Measurements from ENCODE around the gene IFITM10.

Gene IFITM10

DNA sequence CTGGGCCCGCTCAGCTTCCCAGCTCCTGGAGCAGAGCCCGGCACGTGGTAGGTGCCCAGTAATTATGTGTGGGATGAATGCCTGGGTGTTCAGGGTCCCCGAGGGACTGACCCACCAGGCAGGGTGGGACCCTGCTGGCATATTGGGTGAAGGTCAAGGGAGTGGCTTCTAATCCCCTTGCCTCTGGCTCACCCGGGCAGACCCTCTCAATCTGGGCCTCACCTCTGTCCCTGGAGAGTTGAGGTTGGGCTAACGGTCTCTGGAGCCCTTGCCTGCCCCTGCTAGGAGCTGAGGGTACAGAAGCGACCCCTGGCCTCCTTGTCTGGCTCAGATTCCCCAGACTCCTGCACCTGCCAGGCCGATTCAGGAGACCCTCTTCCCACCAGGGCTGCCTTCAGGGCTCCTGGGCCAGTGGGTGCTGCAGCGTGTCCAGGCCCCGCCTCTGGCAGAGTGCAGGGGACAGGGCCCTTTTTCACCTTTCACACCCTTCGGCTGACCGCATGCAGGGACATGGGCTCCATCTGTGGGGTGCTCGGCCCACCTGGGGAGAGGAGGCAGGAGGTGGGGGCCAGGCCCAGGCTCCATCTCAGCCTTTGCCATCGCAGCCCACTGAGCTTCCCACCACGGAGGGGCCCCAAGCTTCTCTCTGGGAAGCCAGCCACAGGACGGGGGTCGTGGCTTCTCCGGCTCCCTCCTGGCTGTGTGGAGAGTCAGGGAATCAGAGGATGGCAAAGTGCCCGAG is 17.2 kb upstream of the IFITM10 start (continued):
- TF ChIP-seq, protein P1, sequence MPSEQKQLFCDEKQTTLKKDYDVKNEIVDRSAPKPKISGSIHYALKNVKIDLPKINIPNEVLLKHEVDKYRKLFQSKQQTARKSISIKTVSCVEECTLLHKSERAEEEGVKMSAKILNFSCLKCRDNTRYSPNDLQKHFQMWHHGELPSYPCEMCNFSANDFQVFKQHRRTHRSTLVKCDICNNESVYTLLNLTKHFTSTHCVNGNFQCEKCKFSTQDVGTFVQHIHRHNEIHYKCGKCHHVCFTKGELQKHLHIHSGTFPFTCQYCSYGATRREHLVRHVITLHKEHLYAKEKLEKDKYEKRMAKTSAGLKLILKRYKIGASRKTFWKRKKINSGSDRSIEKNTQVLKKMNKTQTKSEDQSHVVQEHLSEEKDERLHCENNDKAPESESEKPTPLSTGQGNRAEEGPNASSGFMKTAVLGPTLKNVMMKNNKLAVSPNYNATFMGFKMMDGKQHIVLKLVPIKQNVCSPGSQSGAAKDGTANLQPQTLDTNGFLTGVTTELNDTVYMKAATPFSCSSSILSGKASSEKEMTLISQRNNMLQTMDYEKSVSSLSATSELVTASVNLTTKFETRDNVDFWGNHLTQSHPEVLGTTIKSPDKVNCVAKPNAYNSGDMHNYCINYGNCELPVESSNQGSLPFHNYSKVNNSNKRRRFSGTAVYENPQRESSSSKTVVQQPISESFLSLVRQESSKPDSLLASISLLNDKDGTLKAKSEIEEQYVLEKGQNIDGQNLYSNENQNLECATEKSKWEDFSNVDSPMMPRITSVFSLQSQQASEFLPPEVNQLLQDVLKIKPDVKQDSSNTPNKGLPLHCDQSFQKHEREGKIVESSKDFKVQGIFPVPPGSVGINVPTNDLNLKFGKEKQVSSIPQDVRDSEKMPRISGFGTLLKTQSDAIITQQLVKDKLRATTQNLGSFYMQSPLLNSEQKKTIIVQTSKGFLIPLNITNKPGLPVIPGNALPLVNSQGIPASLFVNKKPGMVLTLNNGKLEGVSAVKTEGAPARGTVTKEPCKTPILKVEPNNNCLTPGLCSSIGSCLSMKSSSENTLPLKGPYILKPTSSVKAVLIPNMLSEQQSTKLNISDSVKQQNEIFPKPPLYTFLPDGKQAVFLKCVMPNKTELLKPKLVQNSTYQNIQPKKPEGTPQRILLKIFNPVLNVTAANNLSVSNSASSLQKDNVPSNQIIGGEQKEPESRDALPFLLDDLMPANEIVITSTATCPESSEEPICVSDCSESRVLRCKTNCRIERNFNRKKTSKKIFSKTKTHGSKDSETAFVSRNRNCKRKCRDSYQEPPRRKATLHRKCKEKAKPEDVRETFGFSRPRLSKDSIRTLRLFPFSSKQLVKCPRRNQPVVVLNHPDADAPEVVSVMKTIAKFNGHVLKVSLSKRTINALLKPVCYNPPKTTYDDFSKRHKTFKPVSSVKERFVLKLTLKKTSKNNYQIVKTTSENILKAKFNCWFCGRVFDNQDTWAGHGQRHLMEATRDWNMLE (tag by site-specific recombination; conservative IDR thresholded peaks at IDR 0.05; ENCODE audit: low read depth) = no peak
- TF ChIP-seq, protein P2, sequence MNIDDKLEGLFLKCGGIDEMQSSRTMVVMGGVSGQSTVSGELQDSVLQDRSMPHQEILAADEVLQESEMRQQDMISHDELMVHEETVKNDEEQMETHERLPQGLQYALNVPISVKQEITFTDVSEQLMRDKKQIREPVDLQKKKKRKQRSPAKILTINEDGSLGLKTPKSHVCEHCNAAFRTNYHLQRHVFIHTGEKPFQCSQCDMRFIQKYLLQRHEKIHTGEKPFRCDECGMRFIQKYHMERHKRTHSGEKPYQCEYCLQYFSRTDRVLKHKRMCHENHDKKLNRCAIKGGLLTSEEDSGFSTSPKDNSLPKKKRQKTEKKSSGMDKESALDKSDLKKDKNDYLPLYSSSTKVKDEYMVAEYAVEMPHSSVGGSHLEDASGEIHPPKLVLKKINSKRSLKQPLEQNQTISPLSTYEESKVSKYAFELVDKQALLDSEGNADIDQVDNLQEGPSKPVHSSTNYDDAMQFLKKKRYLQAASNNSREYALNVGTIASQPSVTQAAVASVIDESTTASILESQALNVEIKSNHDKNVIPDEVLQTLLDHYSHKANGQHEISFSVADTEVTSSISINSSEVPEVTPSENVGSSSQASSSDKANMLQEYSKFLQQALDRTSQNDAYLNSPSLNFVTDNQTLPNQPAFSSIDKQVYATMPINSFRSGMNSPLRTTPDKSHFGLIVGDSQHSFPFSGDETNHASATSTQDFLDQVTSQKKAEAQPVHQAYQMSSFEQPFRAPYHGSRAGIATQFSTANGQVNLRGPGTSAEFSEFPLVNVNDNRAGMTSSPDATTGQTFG (tag by site-specific recombination; IDR thresholded peaks at IDR 0.05; ENCODE audit: borderline replicate concordance) = no peak
- TF ChIP-seq KLF16 (tag by site-specific recombination; IDR thresholded peaks at IDR 0.05) (no peak), MYNN (tag by site-specific recombination; IDR thresholded peaks at IDR 0.05; ENCODE audit: borderline replicate concordance) (no peak), WT1 (tag by site-specific recombination; IDR thresholded peaks at IDR 0.05) (no peak)

DNA sequence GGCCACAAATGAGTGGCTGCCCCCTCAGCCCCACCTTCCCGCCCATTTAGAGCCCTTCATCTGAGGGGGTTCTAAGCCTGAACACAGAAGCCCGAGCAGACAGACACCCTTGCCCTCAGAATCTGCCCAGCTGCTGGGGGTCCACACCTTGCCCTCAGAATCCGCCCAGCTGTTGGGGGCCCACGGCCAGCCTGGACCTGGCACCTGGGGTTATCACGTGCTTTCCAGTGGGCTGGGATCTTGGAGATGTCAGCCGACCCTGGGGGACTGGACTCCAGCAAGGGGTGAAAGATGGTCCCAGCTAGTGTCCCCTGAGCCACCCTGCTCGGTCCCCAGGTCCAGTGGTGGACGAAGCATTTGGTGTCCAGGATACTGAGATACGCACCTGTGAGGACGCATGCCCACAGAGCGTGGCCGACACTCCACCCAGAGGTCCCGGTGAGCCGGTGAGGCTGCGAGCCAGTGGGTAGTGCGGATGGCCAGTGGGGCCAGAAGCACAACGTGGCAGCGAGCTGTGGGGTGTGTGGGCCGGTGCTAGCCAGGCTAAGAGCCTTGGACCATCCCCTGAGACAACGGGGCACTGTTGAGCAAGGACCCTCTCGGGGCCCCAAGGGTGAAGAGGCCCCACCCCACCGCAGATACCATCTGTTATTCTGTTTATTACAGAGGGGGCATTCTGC is 16.5 kb upstream of the IFITM10 start:
- ChIA-PET CTCF (interaction anchor here (0.9 to 2.1 kb wide), 2 partner anchors 27 to 66 kb away, joined by 3 to 7 read pairs; no protein-coding TSS in a partner anchor), POLR2A (interaction anchor here (1.5 kb wide), 1 partner anchor 66 kb away, joined by 6 read pairs; no protein-coding TSS in a partner anchor)
- Histone ChIP-seq H3K36me3 (ENCODE audit: control insufficient read depth in 2 of 2, insufficient read depth in 1 of 2, low read length in 2 of 2) (peaks cover 0 to 1% of the 10 kb centered on the region in 2 experiments; a peak in 1 of 3 replicates), H3K4me3 (ENCODE audit: low read depth, low read length) (no peak overlapping the region), H3K4me1 (ENCODE audit: control insufficient read depth, insufficient read depth, low read length) (no peaks in the 10 kb centered on the region; the same call in 1 of the 2 replicates), H3K27ac (ENCODE audit: extremely low read depth, low read depth, low read length) (no peak overlapping the region), H3K9me3 (ENCODE audit: control insufficient read depth, insufficient read depth, low read depth, low read length) (no peaks in the 10 kb centered on the region)
- TF ChIP-seq ZNF621 (tag by site-specific recombination; IDR thresholded peaks at IDR 0.05) = no peak
- no peak for TF ChIP-seq SP3 (tag by site-specific recombination; IDR thresholded peaks at IDR 0.05)
- TF ChIP-seq ZNF544 (tag by site-specific recombination; IDR thresholded peaks at IDR 0.05) = no peak
- no peak for TF ChIP-seq KLF9 (tag by site-specific recombination; IDR thresholded peaks at IDR 0.05; ENCODE audit: low read depth)
- no peak for TF ChIP-seq ZSCAN30 (tag by site-specific recombination; IDR thresholded peaks at IDR 0.05)
- TF ChIP-seq ZNF561 (tag by site-specific recombination; IDR thresholded peaks at IDR 0.05; ENCODE audit: borderline replicate concordance) = no peak
- no peak for TF ChIP-seq OVOL3 (tag by site-specific recombination; IDR thresholded peaks at IDR 0.05)
- no peak for TF ChIP-seq ZNF629 (tag by site-specific recombination; IDR thresholded peaks at IDR 0.05)
- TF ChIP-seq ZNF335 (tag by site-specific recombination; conservative IDR thresholded peaks at IDR 0.05) = no peak
- no peak for TF ChIP-seq ZNF223 (tag by site-specific recombination; IDR thresholded peaks at IDR 0.05)
- TF ChIP-seq ZNF623 (tag by site-specific recombination; IDR thresholded peaks at IDR 0.05) = no peak
- no peak for TF ChIP-seq ZNF311 (tag by site-specific recombination; IDR thresholded peaks at IDR 0.05; ENCODE audit: borderline replicate concordance)
- TF ChIP-seq ZNF768 (tag by site-specific recombination; IDR thresholded peaks at IDR 0.05) = no peak
- TF ChIP-seq ZNF677 (tag by site-specific recombination; IDR thresholded peaks at IDR 0.05) = no peak

Data from HEK293 (cell line).